ENCODE data around the gene TBC1D10A.

The TBC1D10A gene

DNA sequence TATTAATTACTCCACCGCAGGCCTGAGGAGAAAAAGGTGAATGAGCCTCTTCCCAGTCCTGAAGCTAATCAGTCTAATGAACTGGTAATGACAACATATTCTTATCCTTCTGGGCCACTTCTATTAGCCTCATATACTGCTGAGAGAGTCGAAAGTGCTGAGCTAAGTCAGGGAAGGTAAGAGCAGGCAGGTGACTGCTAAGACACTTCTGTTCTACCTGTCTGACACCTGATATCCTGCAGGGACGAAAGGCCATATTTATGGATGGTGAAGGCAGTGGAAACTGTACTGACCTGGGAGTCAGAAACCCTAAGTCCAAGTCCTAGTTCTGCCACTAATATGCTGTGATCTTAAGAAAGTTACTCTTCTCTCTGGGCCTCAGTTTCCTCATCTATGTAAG, 3.5 kb downstream of the TBC1D10A start:
- in situ Hi-C loops (cut with HindIII; ENCODE audit: low sequenced_read_pairs), result loop anchor here (10.0 kb wide), 1 partner anchor 122 kb away; no protein-coding TSS in a partner anchor

DNA sequence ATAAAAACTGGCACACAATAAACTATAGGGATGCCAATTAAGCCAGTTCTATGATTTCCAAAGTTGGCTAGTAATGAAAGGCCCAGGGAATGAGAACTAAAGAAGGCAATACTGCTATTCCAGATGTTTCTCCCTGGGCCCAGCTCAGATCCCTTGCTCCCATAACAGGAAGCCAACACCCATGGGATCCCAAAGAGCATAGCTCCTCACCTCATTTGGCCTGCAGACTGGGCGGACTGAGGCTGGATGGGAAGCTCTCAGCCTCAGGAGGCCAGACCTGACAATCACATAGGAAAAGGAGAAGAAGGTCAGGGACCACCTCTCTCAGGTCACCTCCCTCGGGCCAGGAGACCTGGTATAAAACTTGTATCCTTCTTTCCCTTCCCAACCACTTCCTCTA, 5.3 kb downstream of the TBC1D10A start:
- in situ Hi-C loops (cut with HindIII; ENCODE audit: low sequenced_read_pairs), result loop anchor here (10.0 kb wide), 1 partner anchor 123 kb away; no protein-coding TSS in a partner anchor

DNA sequence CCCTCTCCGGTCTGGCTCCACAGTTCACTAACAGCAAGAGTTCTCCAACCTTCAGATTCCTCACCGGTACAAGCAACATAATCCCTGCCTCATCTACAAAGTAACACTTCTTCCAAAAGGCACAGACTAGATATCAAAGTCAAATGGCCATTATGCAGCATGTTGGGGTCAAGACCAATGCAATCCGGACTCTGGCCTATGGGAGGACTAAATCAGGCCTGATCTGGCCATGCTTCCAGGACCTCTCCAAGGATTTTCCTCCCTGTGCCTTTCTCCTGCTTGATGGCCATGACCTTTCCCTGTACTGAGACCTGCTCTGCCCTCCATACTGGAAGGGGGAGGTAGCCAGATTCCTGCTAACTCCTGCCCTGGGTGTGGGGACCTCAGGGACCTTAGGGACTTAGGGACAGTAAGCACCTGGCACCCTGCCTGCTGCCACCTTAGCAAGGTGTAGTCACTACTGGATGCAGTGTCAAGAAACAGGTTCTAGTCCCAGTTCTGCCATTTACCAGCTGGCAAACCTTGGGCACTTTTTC, 6.7 kb downstream of the TBC1D10A start:
- in situ Hi-C loops (cut with HindIII; ENCODE audit: low sequenced_read_pairs), result loop anchor here (10.0 kb wide), 1 partner anchor 125 kb away; no protein-coding TSS in a partner anchor

DNA sequence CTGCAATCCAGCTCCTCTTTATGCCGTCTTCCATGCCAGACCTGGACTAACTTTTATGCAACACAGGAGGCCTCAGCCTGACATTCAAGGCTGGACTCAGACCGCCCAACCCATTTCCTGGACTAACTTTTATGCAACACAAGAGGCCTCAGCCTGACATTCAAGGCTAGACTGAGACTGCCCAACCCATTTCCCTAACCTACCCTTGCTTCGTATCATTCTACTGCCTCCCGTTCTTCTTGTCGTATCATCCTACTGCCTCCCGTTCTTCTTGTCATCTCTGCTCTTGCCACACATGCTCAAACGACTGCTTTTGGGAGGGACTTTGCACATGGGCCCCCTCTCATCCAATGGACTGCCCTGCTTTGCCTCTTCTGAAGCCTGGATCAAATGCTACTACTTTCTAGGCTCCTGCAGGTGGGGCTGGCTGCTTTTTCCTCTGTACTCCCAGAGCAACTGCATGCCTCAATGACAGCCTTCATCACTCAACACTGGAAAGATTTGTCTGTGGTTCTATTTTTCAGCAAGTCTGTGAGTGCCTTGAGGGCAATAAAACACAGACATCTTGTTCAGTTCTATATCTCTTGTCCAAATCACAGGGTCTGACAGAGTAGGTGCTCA, 7.8 kb downstream of the TBC1D10A start:
- in situ Hi-C loops (cut with HindIII; ENCODE audit: low sequenced_read_pairs), result no loop called here

DNA sequence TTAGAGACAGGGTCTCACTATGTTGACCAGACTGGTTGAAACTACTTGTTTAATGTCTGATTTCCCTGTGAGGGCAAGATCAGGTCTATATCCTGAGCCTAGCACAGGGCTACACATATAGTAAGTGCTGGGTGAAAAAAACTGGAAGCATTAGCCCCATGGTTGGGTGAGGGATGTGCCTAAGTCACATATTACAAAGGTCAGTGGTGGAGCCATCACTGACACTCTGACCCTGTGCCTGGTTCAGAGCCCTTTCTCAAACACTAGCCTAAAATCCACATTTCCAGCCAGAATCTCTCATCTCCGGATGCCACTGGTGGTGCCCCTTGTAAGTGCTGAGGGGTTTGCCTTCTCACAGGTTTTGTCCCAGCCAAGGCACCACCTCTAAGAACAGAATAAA, 9.0 kb downstream of the TBC1D10A start:
- in situ Hi-C loops (cut with HindIII; ENCODE audit: low sequenced_read_pairs), result no loop called here

DNA sequence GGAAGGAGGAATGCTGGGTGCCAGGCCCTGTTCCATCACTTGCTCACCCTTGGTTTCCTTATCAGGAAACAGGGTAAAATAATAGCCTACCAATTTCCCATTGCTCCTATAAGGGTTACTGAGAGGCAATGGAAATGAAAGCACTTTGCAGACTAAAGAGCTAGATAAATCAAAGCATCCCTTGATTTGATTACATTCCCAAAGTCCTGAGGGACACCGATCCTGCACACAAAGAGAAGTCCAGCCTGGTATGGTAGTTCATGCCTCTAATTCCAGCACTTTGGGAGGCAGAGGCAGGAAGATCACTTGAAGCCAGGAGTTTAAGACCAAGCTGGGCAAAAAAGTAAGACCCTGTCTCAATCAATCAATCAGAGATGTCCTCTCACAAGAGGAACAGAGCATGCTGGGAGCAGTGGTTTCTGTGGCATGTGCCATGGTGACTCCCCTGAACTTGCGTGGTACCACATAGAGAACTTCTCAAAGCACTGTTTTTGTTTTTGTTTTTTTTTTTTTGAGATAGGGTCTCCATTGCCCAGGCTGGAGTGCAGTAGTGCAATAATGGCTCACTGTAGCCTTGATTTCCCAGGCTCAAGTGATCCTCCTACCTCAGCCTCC, 10.7 kb downstream of the TBC1D10A start:
- in situ Hi-C loops (cut with HindIII; ENCODE audit: low sequenced_read_pairs), result no loop called here

DNA sequence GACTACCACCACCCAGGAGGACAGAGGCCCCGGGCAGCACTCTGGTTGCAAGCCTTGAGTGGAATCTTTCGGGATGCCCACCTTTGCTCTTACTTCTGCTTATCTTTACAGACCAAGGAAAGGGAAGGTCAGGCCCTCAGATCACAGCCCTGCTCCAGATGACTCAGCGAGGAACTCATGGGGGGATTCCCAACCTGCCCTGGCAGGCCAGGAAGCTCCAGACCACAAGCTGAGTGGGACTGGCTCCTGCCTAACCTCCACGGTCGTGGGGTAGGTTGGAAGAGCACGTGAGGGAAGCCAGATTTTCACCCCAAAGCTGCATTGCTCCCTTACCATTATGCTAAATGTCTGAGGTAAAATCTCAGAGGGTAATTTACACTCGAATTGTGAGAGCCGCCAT, 11.8 kb downstream of the TBC1D10A start:
- in situ Hi-C loops (cut with HindIII; ENCODE audit: low sequenced_read_pairs), result no loop called here

DNA sequence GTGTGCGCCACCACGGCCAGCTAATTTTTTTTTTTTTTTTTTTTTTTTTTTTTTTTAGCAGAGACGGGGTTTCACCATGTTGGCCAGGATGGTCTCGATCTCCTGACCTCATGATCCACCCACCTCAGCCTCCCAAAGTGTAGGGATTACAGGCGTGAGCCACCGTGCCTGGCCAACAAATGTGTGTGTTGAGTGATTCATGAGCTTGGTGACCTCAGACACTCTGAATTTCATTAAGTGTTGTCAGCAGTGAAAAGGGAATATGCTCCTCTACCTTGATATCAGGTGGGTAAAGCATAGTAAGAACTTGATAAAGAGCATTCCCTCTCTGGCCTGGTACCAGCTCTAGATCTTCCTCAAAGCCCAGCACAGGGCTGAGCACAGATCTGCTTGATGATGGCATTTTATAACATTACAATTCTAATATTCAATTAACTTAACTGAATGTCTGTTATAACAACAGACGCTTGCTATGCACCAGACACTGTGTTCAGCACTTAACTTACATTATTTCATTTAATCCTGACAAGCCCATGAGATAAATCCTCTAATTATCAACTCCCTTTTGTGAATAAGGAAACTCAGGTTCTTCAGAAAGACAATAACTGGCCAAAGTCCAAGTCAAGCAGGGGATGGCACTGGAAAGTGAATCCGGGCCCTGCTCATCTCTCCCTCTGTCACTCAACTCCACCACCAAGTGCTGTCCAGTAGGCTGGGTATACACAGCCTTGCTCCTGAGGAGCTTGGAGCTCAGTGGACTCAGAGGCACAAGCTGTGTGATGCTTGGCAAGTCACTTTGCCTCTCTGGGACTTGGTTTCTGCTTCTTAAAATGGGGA, 13.0 kb downstream of the TBC1D10A start:
- in situ Hi-C loops (cut with HindIII; ENCODE audit: low sequenced_read_pairs), result no loop called here

DNA sequence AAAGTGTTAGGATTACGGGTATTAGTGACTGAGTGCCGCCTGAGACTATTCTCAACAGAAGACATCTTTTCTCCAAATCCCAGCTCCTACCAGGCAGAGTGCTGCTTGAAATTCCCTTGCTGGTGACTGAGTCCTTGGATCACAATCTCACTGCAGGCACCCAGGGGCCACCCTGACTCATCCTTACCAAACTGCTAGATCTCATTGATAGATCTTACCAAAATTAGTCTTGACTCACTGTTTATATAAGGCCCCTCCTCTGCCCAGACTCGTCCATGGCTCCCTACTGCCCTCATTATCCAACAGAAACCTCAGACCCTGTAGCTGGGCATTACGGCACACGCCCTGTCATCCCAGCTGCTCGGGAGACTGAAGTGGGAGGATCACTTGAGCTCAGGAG, 14.7 kb downstream of the TBC1D10A start:
- in situ Hi-C loops (cut with HindIII; ENCODE audit: low sequenced_read_pairs), result no loop called here

DNA sequence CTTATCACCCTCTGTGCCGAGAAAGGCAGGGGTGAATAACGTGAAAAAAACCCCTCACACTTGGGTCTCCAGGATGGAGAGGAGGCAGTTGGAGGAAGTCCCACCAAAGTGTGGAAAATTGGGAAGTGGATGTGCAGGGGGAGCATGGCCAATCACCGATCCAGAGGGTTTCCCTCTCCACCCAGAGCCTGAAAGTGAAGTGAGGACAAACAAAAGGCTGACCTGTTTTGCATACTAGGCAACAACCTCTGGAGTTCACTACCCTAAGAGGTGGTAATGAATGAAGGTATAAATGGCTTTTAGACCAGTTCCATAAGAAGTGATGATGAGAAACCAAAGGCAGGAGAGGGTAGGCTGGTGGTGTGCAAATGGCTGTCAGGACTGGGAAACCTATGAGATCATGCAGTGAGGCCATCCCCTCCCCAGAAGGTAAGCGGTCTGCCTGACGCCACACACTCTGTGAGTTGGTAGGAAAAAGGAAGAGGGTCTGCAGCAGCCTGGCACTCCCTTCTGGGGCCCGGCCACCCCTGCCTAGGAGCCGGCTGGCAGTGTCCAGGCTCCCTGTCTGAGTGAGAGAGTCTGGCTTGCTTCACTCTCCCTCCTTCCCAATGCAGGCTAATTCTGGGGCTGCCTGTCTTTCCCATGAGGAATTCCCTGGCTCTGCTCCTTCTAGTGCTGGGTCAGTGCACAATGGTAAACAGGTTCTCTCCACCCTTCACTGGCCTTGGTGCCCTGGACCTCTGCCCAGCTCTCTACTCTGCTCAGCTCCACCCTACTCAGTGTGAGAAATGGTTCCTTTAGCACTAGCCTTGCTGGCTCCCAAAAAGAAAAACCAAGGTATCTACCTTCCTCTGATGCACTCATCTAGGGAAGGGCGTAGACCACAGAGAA, 15.6 kb downstream of the TBC1D10A start:
- in situ Hi-C loops (cut with HindIII; ENCODE audit: low sequenced_read_pairs), result no loop called here

DNA sequence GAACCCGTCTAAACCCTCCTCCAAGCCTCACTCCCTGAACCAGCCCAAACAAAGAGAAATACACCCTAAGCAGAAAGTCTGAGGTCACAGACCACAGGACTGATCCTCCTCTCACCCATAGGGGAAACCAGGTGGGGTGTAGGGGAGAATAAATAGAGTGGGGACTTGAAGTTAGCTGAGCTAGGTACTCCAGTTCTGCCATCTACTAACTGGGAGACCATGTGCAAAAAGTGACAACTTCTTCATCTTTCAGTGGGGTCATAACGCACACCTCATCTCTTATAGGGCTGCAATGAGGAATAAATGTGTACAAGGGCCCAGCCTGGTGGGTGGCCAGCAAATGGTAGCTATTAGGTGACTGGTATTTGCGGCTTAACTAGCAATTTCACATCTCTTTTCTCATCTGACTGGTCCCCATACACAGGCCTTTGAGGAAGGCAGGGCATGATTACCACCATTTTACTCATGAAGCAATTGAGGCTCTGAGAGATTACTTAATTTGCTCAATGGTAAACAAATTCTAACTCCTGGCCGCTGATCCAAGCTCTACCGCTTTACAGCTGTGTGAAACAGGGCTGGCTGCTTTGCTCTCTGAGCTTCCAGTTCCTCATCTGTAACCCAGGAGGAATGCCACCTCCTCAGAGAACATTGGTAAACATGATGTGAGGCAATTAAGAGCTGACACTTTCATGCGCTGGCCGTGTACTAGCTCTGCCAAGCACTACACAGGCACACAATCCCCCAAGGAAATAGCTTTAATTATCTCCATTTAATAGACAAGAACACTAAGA, 16.6 kb downstream of the TBC1D10A start:
- in situ Hi-C loops (cut with HindIII; ENCODE audit: low sequenced_read_pairs), result no loop called here

DNA sequence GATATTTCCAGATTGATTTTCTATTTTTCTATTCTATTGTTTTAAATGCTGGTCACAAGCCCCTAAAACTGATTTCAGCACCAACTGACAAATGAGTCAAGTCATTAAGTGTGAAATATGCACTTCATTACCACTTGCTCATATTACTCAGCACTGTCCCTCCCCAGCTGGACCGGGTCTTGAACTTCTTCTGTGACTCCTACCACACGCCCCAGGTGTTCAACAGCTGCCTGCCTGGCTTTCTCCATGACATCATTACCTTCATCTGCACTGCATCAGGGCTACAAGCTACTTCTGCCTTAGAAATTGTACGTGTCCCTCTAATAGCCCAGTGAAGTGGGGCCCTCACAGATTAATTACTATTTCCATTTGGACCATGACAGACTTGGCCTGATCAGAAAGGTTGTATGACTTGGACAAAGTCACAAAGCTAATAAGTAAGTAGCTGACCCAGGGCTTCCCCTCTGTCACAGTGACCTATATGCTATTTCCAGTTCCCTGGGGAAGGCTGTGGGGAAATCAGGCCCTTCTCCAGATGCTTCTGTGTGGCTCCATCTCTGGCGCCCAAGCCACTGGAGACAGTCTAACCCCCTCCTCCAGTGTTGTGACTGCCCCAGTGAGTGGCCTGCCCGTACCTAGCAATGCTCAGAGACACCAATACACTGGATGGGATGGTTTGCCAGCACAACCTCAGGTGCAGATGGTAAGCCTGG, 18.1 kb downstream of the TBC1D10A start:
- in situ Hi-C loops (cut with HindIII; ENCODE audit: low sequenced_read_pairs), result no loop called here

DNA sequence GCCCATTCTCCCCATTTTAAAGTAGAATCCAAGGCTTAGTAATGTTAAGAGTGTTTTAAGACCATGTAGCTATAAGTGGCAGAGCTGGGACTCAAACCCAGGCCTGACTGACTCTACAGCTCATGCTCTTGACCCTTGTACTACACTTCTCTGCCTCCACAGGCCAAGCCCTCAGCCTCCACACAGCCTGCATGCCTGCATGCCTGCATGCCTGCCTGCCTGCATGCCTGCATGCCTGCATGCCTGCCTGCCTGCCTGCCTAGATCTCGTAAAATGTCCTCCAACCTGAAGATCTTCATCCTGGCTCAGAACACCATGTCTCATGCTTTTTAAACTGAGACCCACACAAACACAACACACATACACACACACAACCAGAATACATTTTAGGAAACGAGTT, 18.6 kb downstream of the TBC1D10A start:
- in situ Hi-C loops (cut with HindIII; ENCODE audit: low sequenced_read_pairs), result no loop called here

DNA sequence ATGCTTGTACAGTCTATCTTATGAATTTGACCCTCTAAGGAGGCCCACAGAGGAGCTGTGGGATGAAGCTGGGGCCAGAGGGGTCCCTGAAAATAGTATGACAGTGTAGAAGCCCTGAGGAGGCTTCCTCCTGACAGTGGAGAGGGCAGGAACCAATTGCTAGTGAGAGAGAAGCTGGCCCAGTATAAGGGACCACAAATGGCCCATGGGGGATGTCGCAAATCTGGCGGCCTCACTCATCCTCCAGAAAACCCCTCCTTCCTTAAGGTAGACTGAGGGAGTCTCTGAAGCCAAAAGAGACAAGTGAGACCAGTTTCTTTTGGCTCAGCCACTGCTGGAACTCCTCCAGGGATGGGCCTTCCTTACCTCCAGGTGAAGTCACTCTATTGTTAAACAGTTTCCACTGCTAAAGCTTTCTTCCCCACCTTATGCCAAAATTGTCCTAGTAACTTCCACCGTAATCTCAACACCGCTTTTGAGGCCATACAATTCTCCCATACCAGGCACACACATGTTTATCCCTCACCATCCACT, 19.6 kb downstream of the TBC1D10A start:
- in situ Hi-C loops (cut with HindIII; ENCODE audit: low sequenced_read_pairs), result no loop called here

DNA sequence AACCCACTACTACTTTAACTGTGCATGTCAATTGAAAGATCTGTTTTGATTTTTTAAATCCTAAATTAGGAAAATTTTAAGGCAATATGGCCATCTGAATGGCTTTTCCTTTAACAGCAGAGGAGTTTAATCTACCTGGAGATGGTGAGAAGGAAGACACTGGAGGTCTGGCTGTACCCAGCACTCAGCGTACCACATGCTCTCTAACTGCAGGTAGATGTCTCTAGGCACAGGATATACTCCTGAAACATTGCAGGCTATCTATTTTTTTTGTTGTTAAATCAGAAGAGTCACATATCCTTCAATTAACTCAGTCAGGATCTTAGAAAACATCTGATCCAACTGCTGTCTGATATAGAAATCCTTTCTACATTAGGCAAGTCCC, 20.1 kb downstream of the TBC1D10A start:
- in situ Hi-C loops (cut with HindIII; ENCODE audit: low sequenced_read_pairs), result no loop called here

DNA sequence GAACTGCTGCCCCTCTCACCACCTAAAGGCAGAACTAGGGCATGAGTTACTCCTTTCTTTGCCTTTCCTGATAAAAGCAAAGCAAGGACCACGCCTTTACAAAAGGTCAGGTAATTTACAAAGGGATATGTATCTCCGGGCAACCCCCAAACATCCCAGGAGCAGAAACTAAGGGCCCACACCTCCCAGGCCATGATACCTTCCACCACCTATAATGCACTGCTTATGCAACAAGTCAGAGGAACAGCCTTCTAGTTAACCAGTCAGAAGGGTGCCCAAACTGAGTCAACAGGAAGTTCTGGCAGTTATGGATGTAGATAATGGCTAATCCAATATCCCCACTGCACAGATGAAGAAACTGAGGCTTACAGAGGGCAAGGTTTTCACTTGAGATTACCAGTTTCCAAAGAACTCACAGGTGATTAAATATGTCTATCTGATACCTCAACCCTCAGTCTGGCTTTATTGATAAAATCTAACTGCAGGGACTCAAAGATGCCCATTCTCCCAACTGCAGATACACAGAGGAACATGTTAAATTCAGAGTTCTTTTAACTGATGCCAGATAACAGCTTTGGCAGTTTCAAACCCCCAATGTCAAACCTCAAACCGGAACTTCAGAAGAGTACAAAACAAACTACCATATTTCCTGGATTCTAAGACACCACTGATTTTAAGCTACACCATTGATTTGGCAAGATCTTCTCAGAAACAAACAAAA, 20.7 kb downstream of the TBC1D10A start:
- in situ Hi-C loops (cut with HindIII; ENCODE audit: low sequenced_read_pairs), result no loop called here

DNA sequence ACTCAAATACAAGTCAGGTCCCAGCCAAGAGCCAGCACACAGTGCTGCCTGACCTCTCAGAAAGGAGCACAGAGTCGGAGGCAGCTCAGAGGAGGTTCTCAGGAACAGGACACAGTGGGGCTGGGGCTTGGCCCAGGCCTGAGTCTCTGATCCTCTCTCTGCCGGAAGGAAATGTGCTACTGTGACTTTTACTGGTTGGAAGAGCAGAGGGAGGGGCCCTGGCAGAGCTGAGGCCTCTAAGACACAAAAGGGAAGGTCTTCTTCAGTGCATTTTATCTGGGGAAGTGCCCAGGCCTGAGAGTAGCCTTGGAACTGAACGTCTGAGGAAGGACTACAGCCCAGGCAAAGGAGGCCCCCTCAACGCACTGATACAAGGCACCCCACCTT, 21.2 kb downstream of the TBC1D10A start:
- in situ Hi-C loops (cut with HindIII; ENCODE audit: low sequenced_read_pairs), result no loop called here

DNA sequence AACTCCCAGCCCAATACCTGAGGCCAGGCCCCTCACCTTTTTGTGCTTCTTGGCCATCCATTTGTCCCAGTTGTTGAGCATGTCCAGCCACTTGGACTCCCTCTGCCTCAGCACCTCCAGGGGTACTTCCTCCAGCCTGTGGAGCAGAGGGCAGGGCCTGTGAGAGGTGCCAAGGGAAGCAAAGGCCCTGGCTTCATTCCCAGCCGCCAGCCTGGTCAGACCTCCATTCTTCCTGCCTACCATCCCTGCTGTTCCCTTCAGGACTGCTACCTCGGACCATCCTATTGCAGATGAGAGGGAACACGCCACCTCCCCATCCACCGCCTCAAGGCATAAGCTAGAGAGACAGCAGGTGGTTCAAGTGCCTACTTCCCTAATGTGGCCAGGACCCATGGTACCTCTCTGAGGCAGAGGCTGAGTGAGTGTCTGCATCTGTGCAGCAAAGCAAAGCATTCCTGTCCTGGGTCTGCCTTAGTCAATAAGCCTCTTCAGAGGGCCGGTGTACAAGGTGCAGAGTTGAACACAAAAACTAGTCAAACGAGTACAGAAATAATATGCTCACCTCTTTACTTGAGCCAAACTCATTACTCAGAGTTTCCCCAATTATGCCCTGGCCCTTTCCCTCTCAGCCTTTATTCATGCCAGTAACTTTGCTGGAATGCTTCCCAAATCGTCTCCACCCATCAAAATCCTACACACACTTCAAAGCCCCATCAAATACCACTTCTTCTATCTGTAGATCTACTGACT, 22.1 kb downstream of the TBC1D10A start:
- in situ Hi-C loops (cut with HindIII; ENCODE audit: low sequenced_read_pairs), result no loop called here

Data from endothelial cell of hepatic sinusoid (primary cell).